NCI-H748 (cell line): Measurements from ENCODE around the gene PRKN.

Source experiments
- DNase-seq: peaks from one replicate; lab custom pipeline; 2025; ENCODE audit not compliant: unreplicated experiment; lab: John Stamatoyannopoulos, UW

The PRKN gene

DNA sequence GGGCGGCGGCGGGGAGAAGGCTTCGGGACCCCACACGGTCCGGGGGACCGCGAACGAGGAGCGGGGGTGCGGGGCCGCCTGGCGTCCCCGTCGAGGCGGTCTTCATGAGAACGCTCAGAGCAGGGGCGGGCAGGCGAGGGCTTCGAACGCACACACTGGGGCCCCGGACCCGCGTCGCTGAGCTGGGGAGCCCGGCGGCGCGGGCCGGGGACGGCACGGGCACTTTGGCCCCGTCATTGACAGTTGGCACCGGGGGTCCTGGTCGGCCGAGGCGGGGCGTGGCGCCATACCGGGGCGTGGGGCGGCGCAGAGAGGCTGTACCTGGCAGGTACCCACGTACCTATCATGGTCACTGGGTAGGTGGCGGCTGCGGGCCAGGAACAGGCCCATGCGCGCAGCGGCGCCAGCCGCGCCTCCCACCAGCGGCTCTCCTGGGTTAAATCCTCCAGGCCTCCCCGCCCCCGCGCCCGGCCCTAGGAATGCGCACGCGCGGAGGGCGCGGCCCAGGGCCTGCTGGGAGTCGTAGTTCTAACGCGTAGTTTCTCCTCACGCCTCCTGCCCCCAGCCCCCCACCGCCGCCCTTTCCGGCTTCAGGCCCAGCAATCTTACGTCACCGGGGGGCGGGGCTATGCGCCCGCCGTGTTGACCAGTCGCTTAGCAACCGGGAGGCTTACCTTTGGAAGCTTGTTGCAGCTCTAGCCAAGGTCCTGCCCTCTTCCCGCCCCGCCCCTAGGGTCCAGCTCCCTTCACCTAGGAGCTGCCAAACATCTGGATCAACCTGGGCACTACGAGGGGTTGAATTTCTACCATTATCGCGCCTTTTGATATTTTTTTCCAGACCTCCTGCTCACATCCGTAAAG, at the start of gene PRKN, which contains the start of gene PACRG:
Gene PRKN, minus strand, starts transcription at position 445 of the 861 bp plus-strand sequence.
Gene PACRG, plus strand, starts transcription at position 653 of the 861 bp plus-strand sequence.
- peak; percentile 99 for DNase-seq

DNA sequence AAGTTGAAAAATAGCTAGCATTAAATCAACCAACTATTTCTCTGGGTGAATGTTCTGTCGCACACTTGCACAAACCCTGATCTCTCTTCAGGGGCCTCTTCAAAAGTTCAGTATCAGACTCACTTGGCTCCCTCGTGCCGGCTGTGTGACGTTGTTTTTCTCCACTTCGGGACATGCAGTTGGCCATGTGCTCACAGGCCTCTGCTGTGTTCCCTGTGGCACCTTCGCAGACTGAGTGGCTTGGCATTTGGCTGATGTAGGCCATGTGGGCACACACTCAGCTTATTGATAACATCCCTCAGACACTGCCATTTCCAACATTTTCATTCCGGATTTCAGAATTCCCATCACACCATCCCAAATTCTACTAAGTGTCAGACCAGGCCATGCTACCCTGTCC, 49.5 kb upstream of the PRKN start:
- no peak for DNase-seq

DNA sequence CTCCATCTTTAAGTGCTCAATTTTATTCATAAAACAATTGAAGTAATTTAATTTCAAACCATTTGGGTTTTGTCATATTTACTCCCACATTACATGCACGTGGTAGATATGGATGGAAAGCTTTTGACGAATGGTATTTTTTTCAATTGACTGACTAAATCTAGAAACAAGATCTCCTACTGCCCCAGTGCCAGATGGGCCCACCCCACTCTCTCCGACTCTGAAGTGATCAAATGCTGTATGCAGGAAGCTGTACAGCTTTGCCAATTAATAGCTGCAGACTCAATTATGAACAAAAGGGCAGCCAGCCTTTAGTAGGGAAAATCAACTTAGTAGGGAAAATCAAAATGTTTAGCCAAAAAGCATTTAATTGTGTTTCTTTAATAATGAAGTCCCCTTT, 46.4 kb upstream of the PRKN start:
- DNase-seq, result no peak

DNA sequence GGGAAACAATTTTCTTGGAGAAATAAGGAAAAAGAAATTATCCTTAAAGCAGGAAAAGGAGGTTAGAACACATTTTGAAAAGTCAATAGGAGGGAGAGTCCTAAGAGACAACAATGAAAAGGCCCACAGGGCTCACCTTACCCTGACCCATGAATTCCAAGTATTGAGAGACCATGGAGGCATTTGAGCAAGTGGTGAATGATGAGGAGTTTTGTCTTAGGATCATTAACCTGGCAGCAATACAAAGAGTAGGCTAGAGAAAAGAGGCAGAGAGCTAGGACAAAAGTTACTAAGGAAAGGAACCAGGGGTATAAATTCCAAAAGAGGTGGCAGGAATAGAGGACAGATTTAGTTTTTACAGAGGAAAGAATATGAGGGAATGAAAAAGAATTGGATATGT, 44.9 kb upstream of the PRKN start:
- no peak for DNase-seq

DNA sequence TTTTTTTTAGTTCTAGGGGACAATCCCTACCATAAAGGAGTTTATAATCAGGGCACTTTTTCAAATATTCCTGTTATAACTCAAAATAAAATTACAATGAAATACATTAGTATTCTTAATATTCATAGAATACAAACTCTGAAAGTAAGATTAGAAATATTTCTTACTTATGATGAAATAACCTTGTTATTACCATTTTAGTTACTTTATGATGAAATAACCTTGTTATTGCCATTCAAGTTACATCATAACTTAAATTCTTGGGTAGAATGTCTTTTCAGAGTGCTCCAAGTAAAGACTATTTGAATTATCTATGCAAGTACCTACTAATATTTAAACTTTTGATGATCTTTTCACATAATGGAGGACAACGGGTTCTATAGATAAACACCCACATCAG, 43.4 kb upstream of the PRKN start:
- DNase-seq, result no peak

DNA sequence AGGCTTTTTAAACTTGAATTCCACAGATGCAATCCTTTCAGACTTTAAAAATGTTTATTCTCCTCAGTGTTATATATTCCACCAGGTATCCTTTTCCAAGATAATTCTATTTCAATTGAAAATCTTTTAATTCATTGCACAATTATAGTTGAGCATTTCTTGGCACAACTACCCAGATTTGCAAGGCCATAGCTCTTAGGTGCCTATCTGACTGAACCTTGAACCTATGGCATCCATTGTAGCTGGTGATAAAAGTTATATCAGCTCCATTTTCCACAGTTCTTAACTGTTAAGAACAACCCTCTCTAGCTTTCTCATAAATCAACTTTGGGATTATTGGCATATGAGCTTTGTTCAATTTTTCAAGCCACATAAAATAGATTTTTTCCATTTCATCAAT, 42.6 kb upstream of the PRKN start:
- no peak for DNase-seq

DNA sequence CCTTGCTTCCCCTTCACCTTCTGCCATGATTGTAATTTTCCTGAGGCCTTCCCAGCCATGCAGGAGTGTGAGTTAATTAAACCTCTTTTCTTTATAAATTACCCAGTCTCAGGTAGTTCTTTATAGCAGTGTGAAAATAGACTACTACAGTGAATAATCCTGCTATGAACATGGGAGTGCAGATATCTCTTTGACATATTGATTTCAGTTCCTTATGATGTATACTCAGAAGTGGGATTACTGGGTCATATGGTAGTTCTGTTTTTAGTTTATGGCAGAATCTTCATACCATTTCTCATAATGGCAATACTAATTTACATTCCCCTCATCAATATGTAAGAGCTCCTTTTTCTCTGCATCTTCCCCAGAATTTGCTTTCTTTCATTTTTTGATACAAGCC, 26.2 kb upstream of the PRKN start:
- no peak for DNase-seq

DNA sequence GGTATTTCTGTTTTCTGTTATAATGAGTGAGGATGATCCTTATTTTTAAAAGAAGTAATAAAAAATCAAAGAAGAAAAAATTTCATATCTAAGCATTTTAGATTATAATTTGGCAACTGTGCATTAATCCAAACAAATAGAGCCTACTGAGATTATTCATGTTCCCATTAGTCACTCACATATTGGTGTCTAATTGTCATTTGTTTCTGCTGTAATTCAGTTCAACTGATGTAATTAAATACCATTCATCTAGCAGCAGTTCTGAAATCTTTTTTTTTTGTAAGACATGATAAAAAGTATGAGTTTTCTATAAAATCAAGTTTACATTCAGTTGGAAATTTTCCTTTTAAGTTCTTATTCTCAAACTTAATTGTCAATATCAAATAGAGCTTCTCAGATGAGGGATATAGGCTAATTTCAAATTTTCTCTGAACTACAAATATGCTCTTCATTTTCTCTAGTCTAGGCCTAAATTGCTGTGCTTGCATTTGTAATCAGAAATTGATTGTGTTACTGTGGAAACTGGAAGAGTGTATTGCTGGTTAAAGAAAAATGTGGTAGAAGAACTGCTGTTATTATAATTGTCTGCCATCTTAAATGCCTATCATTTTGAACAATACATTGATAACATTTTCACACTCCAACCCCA, 23.8 kb upstream of the PRKN start:
- no peak for DNase-seq

DNA sequence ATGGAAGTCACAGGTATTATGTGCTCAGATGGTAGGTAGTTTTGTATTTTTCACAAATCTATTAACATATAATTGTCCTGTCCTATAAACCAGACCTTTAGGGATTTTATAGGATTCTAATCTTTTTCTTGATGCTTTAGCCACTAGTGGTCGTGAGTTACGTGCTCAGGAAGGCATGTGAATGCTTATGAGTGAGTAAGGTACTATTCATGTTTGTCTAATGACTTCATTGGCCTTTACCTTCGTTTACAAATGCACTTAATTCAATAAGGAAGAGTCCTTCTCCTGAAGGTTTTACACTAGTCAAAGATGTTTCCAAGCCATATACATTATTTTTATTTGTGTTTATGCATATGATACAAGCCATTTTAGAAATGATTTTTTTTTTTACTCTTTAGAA, 23.2 kb upstream of the PRKN start:
- peak; percentile 17 for DNase-seq

DNA sequence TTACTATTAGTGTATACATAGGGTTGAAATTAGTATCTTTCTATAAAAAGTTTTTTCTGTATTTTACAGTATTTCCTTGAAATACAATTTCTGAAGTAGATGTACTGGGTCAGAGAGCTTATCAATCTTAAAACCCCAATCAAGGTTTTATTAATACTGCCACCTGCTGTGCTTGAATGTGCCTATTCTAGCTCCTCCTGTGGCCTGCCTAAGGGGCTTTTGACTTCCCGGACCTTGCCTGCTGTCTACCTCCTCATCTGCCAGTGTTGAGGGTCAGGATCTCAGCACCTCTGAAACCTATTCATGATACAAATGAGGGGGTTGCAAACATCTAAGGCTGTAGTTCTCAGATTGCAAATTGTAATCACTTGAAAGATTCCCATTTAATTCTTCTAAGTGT, 9.4 kb upstream of the PRKN start:
- no peak for DNase-seq

DNA sequence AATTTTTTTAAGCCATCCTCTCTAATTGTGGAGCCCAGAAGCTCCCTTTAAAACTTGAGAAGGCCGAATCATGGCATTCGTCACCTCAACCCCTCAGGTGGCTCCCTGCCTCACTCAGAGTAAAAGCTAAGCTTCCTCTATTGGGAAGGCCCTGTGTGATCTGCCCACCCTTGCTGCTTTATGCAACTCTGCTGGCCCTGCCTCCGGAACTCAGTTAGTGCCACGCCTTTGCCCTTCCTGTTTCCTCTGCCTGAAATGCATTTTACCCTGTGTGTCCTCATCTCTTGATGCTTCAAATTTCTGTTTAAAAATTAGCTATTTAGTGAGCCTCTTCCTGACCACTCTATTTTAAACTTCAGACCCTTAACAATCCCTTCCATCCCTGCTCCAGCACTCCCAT, 5.9 kb upstream of the PRKN start:
- peak; percentile 17 for DNase-seq

DNA sequence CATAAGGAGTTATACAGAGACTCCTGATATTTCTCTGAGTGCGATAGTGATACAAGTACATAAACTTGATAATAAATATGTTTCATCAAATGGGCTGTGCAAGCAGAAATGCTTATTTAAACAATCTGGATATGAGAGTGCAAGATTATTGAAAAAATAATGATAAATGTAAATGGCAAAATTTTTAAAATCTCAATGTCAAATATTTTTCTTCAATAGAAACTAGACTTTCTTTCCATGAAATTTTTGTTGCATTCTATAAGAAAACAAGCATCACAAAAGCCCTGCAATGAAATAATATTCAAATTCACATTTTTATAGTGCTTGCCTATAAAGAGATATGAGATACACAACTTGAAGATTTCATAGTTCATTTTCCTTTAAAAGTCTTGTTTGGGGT, 2.9 kb upstream of the PRKN start:
- no peak for DNase-seq

DNA sequence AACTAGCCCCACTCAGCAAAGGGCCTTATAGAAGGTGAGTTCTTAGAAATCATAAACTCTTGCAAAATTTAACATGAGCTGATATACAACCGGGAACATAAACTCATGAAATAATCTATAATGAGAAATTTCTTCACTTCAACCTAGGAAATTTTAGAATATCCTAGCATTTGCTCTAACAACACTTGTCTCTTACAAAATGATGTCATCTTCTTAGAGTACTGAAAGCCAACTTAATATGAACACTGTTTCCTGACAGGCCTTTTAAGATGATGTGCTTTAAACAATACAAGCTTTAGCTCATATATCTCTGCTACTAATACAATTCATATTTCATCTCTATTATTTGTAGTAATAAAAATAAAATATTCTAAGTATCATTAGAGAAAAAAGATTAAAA, 1.1 kb upstream of the PRKN start:
- DNase-seq, result no peak

DNA sequence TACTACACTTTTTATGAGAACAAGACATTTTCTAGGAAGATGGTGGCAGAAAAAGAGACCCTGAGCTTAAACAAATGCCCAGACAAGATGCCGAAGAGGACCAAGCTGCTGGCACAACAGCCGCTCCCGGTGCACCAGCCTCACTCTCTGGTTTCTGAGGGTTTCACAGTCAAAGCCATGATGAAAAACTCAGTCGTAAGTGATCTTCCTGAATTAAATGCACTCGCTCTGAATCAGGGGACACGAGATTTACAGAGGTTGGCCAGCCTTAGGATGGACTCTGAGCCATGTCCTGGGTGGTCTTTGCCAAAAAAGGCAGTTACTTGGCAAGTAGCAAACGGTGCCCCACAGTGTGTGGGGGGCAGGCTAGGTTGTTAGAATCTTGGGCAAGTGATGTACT, 631 bp upstream of the PRKN start:
- no peak for DNase-seq

DNA sequence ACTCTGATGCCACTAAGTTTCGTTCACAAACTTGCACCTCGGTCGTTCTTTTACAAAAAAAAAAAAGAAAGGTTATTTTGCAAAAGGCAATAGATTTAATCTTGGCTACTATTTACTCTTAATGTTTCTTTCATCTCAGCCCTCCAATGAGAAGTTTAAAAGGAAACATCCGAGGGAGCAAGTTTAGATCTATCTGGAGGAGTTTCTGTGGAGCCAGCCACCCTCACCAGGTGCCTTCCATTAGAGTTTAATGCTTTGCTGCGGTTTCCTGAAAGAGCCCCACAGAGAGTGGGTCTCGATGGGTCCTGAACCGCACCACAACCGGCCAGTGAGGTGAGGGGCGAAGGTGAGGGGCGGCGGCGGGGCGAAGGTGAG, 632 bp downstream of the PRKN start:
- DNase-seq, result peak; percentile 54

DNA sequence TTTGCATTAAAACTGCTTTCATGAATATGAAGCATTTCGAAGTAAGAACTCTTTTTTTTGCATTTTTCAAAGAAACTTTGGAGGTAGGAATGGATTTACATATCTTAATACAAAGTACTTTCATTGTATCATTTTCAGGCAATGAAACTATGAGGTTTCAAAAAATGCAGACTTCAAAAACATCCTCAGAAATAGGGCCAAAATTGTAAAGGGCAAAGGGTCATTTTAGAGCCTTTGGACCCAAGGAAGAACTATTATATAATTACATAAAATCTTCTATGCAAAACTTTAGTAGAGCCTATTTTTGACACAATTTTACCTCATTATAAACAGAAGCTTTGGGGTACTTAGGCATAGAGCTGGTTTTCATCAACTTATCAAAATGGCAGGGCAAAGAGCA, 4.9 kb downstream of the PRKN start:
- no peak for DNase-seq

DNA sequence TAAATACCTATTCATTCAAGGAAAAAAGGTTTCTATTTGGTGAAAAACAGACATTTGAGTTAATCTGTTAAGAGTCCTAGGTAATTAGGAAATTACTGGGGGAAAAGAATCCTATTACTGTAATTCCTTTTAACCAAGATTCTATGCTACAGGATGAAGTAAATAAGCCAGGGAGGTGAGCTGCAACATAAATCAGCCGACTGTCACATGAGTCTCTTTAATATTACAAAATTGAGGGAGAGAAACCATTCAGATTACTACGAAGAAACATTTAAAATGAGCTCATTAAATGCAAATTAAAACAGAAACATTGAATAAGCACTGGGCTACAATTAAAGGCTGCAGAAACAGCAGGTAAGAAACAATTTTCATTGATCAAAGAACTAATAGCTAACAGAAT, 5.3 kb downstream of the PRKN start:
- no peak for DNase-seq

DNA sequence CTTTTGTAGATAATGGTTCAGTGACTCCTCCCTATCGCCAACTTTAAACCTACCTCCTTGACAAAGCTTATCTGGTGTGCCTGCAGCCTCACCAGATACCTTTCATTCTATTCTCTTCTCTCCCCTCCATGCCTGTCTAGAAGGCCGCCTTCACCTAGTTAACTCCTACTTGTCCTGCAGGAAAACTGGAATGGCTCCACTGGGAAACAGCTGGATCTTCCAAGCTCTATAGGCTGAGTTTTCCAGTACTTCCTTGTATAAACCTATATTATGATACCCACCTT, 6.2 kb downstream of the PRKN start:
- no peak for DNase-seq

DNA sequence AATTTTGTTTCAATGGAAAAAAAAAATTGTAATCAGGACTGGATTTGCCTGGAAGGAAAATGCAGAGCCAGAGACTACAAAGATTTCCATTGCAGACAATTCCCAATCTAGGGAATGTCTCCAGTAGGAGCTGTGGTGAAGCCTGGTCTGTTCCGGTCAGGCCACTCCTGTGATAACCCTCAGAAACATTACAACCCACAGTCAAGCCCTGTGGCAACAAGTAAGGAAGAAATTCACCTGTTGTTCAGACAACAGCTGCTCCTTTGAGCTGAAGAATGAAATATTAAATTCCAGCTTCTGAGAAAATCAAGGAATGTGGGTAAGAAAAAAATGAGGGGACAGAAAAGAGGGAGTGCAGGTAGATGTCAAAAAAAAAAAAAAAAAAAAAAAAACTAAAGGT, 8.0 kb downstream of the PRKN start:
- no peak for DNase-seq

DNA sequence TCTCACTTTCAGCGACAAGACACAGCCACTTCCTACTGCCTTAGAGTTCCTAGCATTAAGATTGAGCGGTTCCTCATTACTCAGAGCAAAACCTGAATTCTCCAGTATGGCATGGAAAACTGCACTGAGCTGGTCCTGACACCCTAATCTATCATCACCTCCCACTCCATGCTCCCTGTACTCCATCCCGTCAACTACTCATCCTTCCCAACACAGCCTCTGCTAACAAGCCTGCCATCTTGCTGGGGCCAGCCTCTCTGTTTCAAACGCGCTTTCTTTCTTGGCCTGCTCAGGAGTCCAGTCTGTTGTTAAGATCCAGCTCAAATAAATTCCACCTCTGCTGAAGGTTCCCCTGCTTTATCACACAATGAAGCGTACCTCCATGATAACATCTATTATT, 12.0 kb downstream of the PRKN start:
- no peak for DNase-seq

DNA sequence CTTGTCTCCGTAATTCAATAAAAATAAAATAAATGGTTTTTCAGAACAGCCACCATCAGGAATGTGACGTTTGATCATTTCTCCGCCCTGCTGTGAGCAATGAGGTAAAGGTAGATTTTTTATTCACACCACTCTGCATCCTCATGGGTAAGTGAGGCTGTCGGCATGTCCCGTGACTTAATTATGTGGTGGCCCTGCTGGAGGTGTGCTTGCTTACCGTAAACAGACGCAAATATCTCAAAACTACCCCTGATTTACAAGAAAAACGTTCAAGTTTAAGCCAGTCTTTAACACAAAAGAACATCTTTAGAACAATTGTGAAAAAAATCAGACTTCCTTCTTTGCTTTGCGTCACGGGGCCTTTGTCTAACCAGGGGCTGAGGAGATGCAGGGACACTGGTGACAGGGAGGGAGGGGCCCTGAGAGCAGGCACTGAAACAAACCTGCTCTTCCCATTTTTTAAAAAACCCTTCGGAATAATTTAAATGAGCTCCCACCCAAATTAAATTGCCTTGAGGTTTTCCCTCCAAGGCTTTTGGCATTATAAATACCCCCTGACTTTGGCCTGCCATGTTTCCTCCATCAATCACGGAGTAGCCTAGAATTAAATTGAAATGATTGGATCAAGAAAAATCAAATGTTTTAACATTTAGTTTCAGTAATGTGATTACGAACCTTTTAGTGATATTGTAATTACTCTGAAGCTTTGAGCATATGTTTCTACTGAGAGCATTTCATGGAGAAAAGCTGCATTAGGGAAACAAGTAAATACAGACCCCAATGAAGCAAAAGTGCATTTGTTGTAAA, 13.4 kb downstream of the PRKN start:
- no peak for DNase-seq

DNA sequence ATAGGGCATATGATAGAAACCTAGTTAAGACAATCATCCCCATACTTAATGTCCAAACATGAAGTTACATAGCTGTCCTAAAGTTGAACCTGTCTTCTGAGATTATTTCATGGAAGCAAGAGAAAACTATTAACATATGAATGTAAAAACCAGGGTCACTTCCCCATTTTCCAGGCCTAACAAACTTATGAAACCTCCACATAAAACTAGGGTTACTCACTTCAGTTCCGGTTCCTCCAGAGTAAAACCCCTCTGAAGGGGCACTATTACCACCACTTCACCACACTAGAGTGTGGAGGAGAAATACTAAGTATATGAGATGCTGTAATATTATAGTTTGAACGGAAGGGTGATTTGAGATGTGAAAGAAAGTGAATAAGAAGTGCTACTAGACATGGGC, 14.9 kb downstream of the PRKN start:
- DNase-seq, result no peak
